ENCODE results near the gene UBE2J2. TPM values are rescaled to one million over a fixed set of nuclear protein-coding genes. Genes with fewer than 3 reads are reported as not detected.

The UBE2J2 gene
- total RNA-seq, 2 donors from 2014 or later, result 46.3 to 56.3 TPM

- ATAC-seq (no peak), DNase-seq (no peak)
- intact Hi-C loops (cut with DNase I, micrococcal nuclease), result no loop called here
Observed at GRCh38 chr1:1310476-1311053, 36.9 kb upstream of the UBE2J2 start.

- intact Hi-C loops (cut with DNase I, micrococcal nuclease), result no loop called here
- ATAC-seq (no peak), DNase-seq (no peak)
Observed at GRCh38 chr1:1310109-1310385, 36.4 kb upstream of the UBE2J2 start.

GRCh38 chr1:1309251-1310108 lies 35.8 kb upstream of the UBE2J2 start:
- ATAC-seq (peak; percentile 22), DNase-seq (peak; percentile 58 to 73)
- intact Hi-C loops (cut with DNase I, micrococcal nuclease), result no loop called here

- peak; percentile 2 for ATAC-seq
- intact Hi-C loops (cut with DNase I, micrococcal nuclease), result no loop called here
- DNase-seq, result no peak
Observed at GRCh38 chr1:1308756-1309250, 35.1 kb upstream of the UBE2J2 start.

GRCh38 chr1:1307923-1308755 lies 34.5 kb upstream of the UBE2J2 start, which contains the start of the genes ACAP3 and PUSL1:
Gene ACAP3 (minus strand): TSS chr1:1307930. CDS start chr1:1307815, 115 bp downstream.
Gene PUSL1 (plus strand): TSS chr1:1308597. CDS start chr1:1308644, 47 bp downstream.
- DNase-seq (peak; percentile 88 to 89), ATAC-seq (peak; percentile 65)
- intact Hi-C loops (cut with DNase I, micrococcal nuclease), result no loop called here

- ATAC-seq (no peak), DNase-seq (peak in 1 of 2 donors; percentile 75)
- intact Hi-C loops (cut with DNase I, micrococcal nuclease), result no loop called here
Observed at GRCh38 chr1:1307261-1307922, 33.7 kb upstream of the UBE2J2 start.

GRCh38 chr1:1306661-1307260 lies 33.1 kb upstream of the UBE2J2 start:
- intact Hi-C loops (cut with DNase I, micrococcal nuclease), result no loop called here
- no peak for ATAC-seq
- DNase-seq, result no peak

GRCh38 chr1:1306070-1306660 lies 32.5 kb upstream of the UBE2J2 start:
- no peak for DNase-seq
- intact Hi-C loops (cut with DNase I, micrococcal nuclease), result no loop called here
- ATAC-seq, result no peak

- intact Hi-C loops (cut with DNase I, micrococcal nuclease), result no loop called here
- ATAC-seq (peak; percentile 42), DNase-seq (peak; percentile 85 to 90)
Observed at GRCh38 chr1:1305300-1306069, 31.8 kb upstream of the UBE2J2 start.

GRCh38 chr1:1304331-1305299 lies 31.0 kb upstream of the UBE2J2 start:
- intact Hi-C loops (cut with DNase I, micrococcal nuclease), result no loop called here
- ATAC-seq, result peak; percentile 9
- peak; percentile 79 to 84 for DNase-seq

GRCh38 chr1:1303736-1304135 lies 30.1 kb upstream of the UBE2J2 start:
- ATAC-seq (no peak), DNase-seq (no peak)
- intact Hi-C loops (cut with DNase I, micrococcal nuclease), result no loop called here

GRCh38 chr1:1302951-1303509 lies 29.4 kb upstream of the UBE2J2 start:
- no peak for ATAC-seq
- DNase-seq, result no peak
- intact Hi-C loops (cut with DNase I, micrococcal nuclease), result no loop called here

GRCh38 chr1:1302006-1302430 lies 28.4 kb upstream of the UBE2J2 start:
- intact Hi-C loops (cut with DNase I, micrococcal nuclease), result no loop called here
- ATAC-seq (no peak), DNase-seq (no peak)

- ATAC-seq, result no peak
- intact Hi-C loops (cut with DNase I, micrococcal nuclease), result no loop called here
- DNase-seq, result no peak
Observed at GRCh38 chr1:1300352-1300739, 26.7 kb upstream of the UBE2J2 start.

- intact Hi-C loops (cut with DNase I, micrococcal nuclease), result no loop called here
Observed at GRCh38 chr1:1299686-1300351, 26.2 kb upstream of the UBE2J2 start.

More at GRCh38 chr1:1299686-1300351, 26.2 kb upstream of the UBE2J2 start:
- DNase-seq (no peak), ATAC-seq (no peak)
